ENCODE measurements around the gene RNF128. TPM values are rescaled to one million over a fixed set of nuclear protein-coding genes. Genes with fewer than 3 reads are reported as not detected.

The RNF128 gene
- total and polyA plus RNA-seq, 2 of the 13 experiments (the other 11 are each of a cell fraction or from before 2014, with no cell fraction given), result 18.5 to 43.5 TPM

DNA sequence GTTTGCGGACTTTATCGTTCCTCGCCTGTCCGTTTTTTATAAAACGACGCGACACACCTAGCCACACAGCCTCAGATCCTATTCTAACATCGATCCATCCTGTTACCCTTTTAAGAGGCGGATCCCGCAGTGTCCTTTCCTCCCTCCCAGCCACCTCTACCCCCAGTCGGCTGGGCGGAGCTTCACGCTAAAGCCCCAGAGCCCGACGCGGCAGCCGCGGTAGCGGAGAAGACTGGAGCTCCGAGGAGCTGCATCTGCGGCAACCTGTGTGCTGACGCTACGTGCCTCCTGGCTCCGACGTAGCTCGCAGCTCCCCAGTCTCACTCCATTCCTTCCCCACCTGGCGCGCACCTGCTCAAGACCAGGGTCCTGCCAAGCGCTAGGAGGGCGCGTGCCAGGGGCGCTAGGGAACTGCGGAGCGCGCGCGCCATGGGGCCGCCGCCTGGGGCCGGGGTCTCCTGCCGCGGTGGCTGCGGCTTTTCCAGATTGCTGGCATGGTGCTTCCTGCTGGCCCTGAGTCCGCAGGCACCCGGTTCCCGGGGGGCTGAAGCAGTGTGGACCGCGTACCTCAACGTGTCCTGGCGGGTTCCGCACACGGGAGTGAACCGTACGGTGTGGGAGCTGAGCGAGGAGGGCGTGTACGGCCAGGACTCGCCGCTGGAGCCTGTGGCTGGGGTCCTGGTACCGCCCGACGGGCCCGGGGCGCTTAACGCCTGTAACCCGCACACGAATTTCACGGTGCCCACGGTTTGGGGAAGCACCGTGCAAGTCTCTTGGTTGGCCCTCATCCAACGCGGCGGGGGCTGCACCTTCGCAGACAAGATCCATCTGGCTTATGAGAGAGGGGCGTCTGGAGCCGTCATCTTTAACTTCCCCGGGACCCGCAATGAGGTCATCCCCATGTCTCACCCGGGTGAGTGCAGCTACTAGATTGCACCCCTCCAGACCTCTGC lies at the start of gene RNF128 (continued):
- TF ChIP-seq, protein P1, sequence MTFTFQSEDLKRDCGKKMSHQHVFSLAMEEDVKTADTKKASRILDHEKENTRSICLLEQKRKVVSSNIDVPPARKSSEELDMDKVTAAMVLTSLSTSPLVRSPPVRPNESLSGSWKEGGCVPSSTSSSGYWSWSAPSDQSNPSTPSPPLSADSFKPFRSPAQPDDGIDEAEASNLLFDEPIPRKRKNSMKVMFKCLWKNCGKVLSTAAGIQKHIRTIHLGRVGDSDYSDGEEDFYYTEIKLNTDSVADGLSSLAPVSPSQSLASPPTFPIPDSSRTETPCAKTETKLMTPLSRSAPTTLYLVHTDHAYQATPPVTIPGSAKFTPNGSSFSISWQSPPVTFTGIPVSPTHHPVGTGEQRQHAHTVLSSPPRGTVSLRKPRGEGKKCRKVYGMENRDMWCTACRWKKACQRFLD (CRISPR knock-in tag; IDR thresholded peaks at IDR 0.05; ENCODE audit: borderline replicate concordance), result peak; percentile 58; the same call in 1 of the 2 replicates
- TF ChIP-seq NFE2 (CRISPR knock-in tag; IDR thresholded peaks at IDR 0.05), result no peak
- no peak for TF ChIP-seq PHB2 (IDR thresholded peaks at IDR 0.05; ENCODE audit: partially characterized antibody)
- TF ChIP-seq NR2C2 (CRISPR knock-in tag; IDR thresholded peaks at IDR 0.05; ENCODE audit: borderline replicate concordance), result peak; percentile 52; the same call in 1 of the 2 replicates
- TF ChIP-seq, protein P2, sequence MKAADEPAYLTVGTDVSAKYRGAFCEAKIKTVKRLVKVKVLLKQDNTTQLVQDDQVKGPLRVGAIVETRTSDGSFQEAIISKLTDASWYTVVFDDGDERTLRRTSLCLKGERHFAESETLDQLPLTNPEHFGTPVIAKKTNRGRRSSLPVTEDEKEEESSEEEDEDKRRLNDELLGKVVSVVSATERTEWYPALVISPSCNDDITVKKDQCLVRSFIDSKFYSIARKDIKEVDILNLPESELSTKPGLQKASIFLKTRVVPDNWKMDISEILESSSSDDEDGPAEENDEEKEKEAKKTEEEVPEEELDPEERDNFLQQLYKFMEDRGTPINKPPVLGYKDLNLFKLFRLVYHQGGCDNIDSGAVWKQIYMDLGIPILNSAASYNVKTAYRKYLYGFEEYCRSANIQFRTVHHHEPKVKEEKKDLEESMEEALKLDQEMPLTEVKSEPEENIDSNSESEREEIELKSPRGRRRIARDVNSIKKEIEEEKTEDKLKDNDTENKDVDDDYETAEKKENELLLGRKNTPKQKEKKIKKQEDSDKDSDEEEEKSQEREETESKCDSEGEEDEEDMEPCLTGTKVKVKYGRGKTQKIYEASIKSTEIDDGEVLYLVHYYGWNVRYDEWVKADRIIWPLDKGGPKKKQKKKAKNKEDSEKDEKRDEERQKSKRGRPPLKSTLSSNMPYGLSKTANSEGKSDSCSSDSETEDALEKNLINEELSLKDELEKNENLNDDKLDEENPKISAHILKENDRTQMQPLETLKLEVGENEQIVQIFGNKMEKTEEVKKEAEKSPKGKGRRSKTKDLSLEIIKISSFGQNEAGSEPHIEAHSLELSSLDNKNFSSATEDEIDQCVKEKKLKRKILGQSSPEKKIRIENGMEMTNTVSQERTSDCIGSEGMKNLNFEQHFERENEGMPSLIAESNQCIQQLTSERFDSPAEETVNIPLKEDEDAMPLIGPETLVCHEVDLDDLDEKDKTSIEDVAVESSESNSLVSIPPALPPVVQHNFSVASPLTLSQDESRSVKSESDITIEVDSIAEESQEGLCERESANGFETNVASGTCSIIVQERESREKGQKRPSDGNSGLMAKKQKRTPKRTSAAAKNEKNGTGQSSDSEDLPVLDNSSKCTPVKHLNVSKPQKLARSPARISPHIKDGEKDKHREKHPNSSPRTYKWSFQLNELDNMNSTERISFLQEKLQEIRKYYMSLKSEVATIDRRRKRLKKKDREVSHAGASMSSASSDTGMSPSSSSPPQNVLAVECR (CRISPR knock-in tag; IDR thresholded peaks at IDR 0.05; ENCODE audit: borderline replicate concordance), result peak; percentile 66; the same call in 1 of the 2 replicates
- TF ChIP-seq ZNF282 (IDR thresholded peaks at IDR 0.05; ENCODE audit: partially characterized antibody), result no peak
- TF ChIP-seq, protein P3, sequence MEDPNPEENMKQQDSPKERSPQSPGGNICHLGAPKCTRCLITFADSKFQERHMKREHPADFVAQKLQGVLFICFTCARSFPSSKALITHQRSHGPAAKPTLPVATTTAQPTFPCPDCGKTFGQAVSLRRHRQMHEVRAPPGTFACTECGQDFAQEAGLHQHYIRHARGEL (CRISPR knock-in tag; IDR thresholded peaks at IDR 0.05), result no peak
- TF ChIP-seq GTF2F1 (IDR thresholded peaks at IDR 0.05; ENCODE audit: low read length), result no peak
- TF ChIP-seq, protein P4, sequence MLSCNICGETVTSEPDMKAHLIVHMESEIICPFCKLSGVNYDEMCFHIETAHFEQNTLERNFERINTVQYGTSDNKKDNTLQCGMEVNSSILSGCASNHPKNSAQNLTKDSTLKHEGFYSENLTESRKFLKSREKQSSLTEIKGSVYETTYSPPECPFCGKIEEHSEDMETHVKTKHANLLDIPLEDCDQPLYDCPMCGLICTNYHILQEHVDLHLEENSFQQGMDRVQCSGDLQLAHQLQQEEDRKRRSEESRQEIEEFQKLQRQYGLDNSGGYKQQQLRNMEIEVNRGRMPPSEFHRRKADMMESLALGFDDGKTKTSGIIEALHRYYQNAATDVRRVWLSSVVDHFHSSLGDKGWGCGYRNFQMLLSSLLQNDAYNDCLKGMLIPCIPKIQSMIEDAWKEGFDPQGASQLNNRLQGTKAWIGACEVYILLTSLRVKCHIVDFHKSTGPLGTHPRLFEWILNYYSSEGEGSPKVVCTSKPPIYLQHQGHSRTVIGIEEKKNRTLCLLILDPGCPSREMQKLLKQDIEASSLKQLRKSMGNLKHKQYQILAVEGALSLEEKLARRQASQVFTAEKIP (CRISPR knock-in tag; IDR thresholded peaks at IDR 0.05; ENCODE audit: borderline replicate concordance), result no peak
- TF ChIP-seq ZNF136 (CRISPR knock-in tag; IDR thresholded peaks at IDR 0.05; ENCODE audit: low read depth), result no peak
- TF ChIP-seq HHEX (CRISPR knock-in tag; IDR thresholded peaks at IDR 0.05), result no peak
- TF ChIP-seq, protein P5, sequence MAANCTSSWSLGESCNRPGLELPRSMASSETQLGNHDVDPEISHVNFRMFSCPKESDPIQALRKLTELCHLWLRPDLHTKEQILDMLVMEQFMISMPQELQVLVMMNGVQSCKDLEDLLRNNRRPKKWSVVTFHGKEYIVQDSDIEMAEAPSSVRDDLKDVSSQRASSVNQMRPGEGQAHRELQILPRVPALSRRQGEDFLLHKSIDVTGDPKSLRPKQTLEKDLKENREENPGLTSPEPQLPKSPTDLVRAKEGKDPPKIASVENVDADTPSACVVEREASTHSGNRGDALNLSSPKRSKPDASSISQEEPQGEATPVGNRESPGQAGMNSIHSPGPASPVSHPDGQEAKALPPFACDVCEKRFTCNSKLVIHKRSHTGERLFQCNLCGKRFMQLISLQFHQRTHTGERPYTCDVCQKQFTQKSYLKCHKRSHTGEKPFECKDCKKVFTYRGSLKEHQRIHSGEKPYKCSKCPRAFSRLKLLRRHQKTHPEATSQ (CRISPR knock-in tag; IDR thresholded peaks at IDR 0.05; ENCODE audit: borderline replicate concordance), result no peak
- no peak for TF ChIP-seq ZNF337 (CRISPR knock-in tag; IDR thresholded peaks at IDR 0.05; ENCODE audit: borderline replicate concordance, low read depth)
- TF ChIP-seq, protein P6, sequence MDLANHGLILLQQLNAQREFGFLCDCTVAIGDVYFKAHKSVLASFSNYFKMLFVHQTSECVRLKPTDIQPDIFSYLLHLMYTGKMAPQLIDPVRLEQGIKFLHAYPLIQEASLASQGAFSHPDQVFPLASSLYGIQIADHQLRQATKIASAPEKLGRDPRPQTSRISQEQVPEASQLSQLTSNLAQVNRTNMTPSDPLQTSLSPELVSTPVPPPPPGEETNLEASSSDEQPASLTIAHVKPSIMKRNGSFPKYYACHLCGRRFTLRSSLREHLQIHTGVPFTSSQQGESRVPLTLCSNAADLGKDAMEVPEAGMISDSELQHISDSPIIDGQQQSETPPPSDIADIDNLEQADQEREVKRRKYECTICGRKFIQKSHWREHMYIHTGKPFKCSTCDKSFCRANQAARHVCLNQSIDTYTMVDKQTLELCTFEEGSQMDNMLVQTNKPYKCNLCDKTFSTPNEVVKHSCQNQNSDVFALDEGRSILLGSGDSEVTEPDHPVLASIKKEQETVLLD (CRISPR knock-in tag; IDR thresholded peaks at IDR 0.05; ENCODE audit: low read depth), result no peak
- no peak for TF ChIP-seq SRF (IDR thresholded peaks at IDR 0.05; ENCODE audit: low read depth, low read length)
- peak; percentile 63; the same call in 1 of the 2 replicates for TF ChIP-seq DR1 (CRISPR knock-in tag; IDR thresholded peaks at IDR 0.05)
- 0 out of 2 replicates have a peak, but pooled peaks have one; percentile 12 for TF ChIP-seq FOXA3 (CRISPR knock-in tag; IDR thresholded peaks at IDR 0.05)
- peak; percentile 84 for TF ChIP-seq ONECUT2 (CRISPR knock-in tag; IDR thresholded peaks at IDR 0.05)

Measured in HepG2 (cell line).